ENCODE results near the gene PLA2G4E. TPM values are rescaled to one million over a fixed set of nuclear protein-coding genes. Genes with fewer than 3 reads are reported as not detected.

PLA2G4E gene
- total RNA-seq, 1 experiment from 2014 or later: not detected

DNA sequence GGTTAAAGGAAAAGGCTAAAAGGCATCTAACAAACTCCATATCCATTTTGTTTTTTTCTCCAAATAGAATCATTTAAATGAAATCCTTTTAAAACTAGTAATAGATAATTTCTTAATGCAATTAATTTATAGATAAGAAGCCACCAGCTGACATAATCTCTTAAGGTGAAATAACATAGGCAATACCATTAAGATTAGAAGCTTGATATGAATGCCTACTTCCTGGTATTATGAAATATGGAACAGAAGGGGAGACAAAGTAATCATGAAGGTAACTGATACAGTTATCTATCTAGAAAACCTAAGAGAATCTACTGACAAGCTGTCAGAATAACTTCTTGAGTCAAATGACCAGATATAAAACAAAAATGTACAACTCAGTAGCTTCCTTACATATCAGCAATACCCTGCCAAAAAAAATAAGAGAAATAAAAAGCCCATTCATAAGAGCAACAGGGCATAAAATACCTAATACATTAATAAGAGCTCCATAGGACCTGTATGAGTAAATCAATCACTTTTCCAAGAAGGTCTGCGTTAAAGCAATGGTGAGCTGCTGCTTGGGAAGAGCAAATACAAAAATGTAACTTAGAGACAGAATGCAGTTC is 59.1 kb downstream of the PLA2G4E start:
- Histone ChIP-seq H3K4me1 (replicated peaks; ENCODE audit: insufficient read depth) (peaks cover 9% of the 10 kb centered on the region), H3K27ac (0 out of 2 replicates have a peak overlapping the region, but pooled peaks have one; percentile 3), H3K79me2 (ENCODE audit: low read depth) (peaks cover 16% of the 10 kb centered on the region; the same call in 1 of the 2 replicates), H2AFZ (no peak overlapping the region), H3K4me2 (no peak overlapping the region), H3K9me3 (ENCODE audit: insufficient read depth, low read depth) (no peaks in the 10 kb centered on the region), H4K20me1 (ENCODE audit: insufficient read depth) (no peaks in the 10 kb centered on the region), H3K9me2 (ENCODE audit: insufficient read depth) (no peaks in the 10 kb centered on the region), H3K4me3 (no peak overlapping the region), H3K27me3 (ENCODE audit: insufficient read depth, low read depth) (no peaks in the 10 kb centered on the region), H3K36me3 (ENCODE audit: low read depth) (no peaks in the 10 kb centered on the region), H3F3A (ENCODE audit: insufficient read depth, low read depth) (no peaks in the 10 kb centered on the region)
- POLR2A ChIA-PET (ENCODE audit: unreplicated experiment): interaction anchor here (0.5 kb wide), 1 partner anchor 23 kb away, joined by 3 read pairs; no protein-coding TSS in a partner anchor
- intact Hi-C loops (cut with micrococcal nuclease; ENCODE audit: unreplicated experiment): no loop called here
- DNase-seq: no peak
- TF ChIP-seq EZH2 (IDR thresholded peaks at IDR 0.05; ENCODE audit: low read depth) (no peak), CTCF (conservative IDR thresholded peaks at IDR 0.05) (no peak)
- no TSS peak for BruUV-seq (replicated peaks)
- CTCF ChIA-PET: interaction anchor here (0.6 to 0.7 kb wide), 2 partner anchors 9 to 190 kb away, joined by 3 to 9 read pairs; no protein-coding TSS in a partner anchor

GRCh38 chr15:41961001-41961518 is 59.8 kb downstream of the PLA2G4E start:
- Histone ChIP-seq H3K4me2 (peak overlapping the region; percentile 28; the same call in 1 of the 2 replicates), H3K36me3 (ENCODE audit: low read depth) (no peaks in the 10 kb centered on the region), H3K4me1 (replicated peaks; ENCODE audit: insufficient read depth) (peaks cover 9% of the 10 kb centered on the region), H3K4me3 (no peak overlapping the region), H3F3A (ENCODE audit: insufficient read depth, low read depth) (no peaks in the 10 kb centered on the region), H3K9me3 (ENCODE audit: insufficient read depth, low read depth) (no peaks in the 10 kb centered on the region), H2AFZ (no peak overlapping the region), H3K9me2 (ENCODE audit: insufficient read depth) (no peaks in the 10 kb centered on the region), H3K27me3 (ENCODE audit: insufficient read depth, low read depth) (no peaks in the 10 kb centered on the region), H3K79me2 (ENCODE audit: low read depth) (peaks cover 11% of the 10 kb centered on the region; the same call in 1 of the 2 replicates), H3K27ac (0 out of 2 replicates have a peak overlapping the region, but pooled peaks have one; percentile 3), H4K20me1 (ENCODE audit: insufficient read depth) (no peaks in the 10 kb centered on the region)
- no peak for DNase-seq
- ChIA-PET CTCF (interaction anchor here (0.7 kb wide), 1 partner anchor 189 kb away, joined by 9 read pairs; no protein-coding TSS in a partner anchor), POLR2A (ENCODE audit: unreplicated experiment) (interaction anchor here (0.5 kb wide), 1 partner anchor 24 kb away, joined by 3 read pairs; no protein-coding TSS in a partner anchor)
- intact Hi-C loops (cut with micrococcal nuclease; ENCODE audit: unreplicated experiment): no loop called here
- TF ChIP-seq EZH2 (IDR thresholded peaks at IDR 0.05; ENCODE audit: low read depth): no peak
- TF ChIP-seq CTCF (conservative IDR thresholded peaks at IDR 0.05): no peak
- BruUV-seq (replicated peaks): no TSS peak

GRCh38 chr15:41958002-41958420 is 62.8 kb downstream of the PLA2G4E start:
- CTCF ChIA-PET: no interaction called here
- H3F3A ChIP-seq (ENCODE audit: insufficient read depth, low read depth): no peaks in the 10 kb centered on the region

More at GRCh38 chr15:41958002-41958420, 62.8 kb downstream of the PLA2G4E start:
- Histone ChIP-seq H3K27me3 (ENCODE audit: insufficient read depth, low read depth) (no peaks in the 10 kb centered on the region), H4K20me1 (ENCODE audit: insufficient read depth) (no peaks in the 10 kb centered on the region), H2AFZ (no peak overlapping the region), H3K27ac (no peak overlapping the region), H3K9me2 (ENCODE audit: insufficient read depth) (no peaks in the 10 kb centered on the region), H3K9me3 (ENCODE audit: insufficient read depth, low read depth) (no peaks in the 10 kb centered on the region), H3K36me3 (ENCODE audit: low read depth) (no peaks in the 10 kb centered on the region), H3K79me2 (ENCODE audit: low read depth) (peaks cover 5% of the 10 kb centered on the region; the same call in 1 of the 2 replicates), H3K4me1 (replicated peaks; ENCODE audit: insufficient read depth) (peaks cover 9% of the 10 kb centered on the region), H3K4me2 (no peak overlapping the region), H3K4me3 (no peak overlapping the region)
- no peak for DNase-seq
- no TSS peak for BruUV-seq (replicated peaks)
- intact Hi-C loops (cut with micrococcal nuclease; ENCODE audit: unreplicated experiment): no loop called here
- POLR2A ChIA-PET (ENCODE audit: unreplicated experiment): no interaction called here
- TF ChIP-seq CTCF (conservative IDR thresholded peaks at IDR 0.05): no peak
- no peak for TF ChIP-seq EZH2 (IDR thresholded peaks at IDR 0.05; ENCODE audit: low read depth)

Measured in PC-9 (cell line).